Fibroblast of lung (primary cell): Measurements from ENCODE around the gene CCNF. TPM values are rescaled to one million over a fixed set of nuclear protein-coding genes. Genes with fewer than 3 reads are reported as not detected.

ENCODE experiments used
- DNase-seq, 2 donors: peaks; one replicate each; pipeline versions ENCODE4 v3.0.0 to v3.0.0-alpha.2; 2010; ENCODE audit warnings: low read depth in 2 of 2
- H2AFZ ChIP-seq: 2 replicates; pipeline ENCODE4 v1.5.1; 2012; ENCODE audit warnings: low read length, control low read depth, inconsistent platforms
- H3K27ac ChIP-seq: 2 replicates; pipeline ENCODE4 v1.5.1; 2011; ENCODE audit warnings: low read length, control low read depth; ENCODE audit not compliant: insufficient read depth
- H3K27me3 ChIP-seq: 2 replicates; pipeline ENCODE4 v1.5.1; 2011; ENCODE audit warnings: mild to moderate bottlenecking, low read length; ENCODE audit not compliant: control insufficient read depth, insufficient read depth
- H3K36me3 ChIP-seq: 2 replicates; pipeline ENCODE4 v1.5.1; 2011; ENCODE audit warnings: low read length; ENCODE audit not compliant: control insufficient read depth, insufficient read depth
- H3K4me1 ChIP-seq: 2 replicates; pipeline ENCODE4 v1.5.1; 2011; ENCODE audit warnings: low read length; ENCODE audit not compliant: control insufficient read depth, insufficient read depth; ENCODE audit errors: extremely low read depth
- H3K4me2 ChIP-seq: 2 replicates; pipeline ENCODE4 v1.5.1; 2011; ENCODE audit warnings: low read length, control low read depth; ENCODE audit not compliant: insufficient read depth; ENCODE audit errors: extremely low read depth
- H3K4me3 ChIP-seq, 4 experiments: fragments of 200-600 bp in 1 of 4; sonication (generic) in 1 of 4; replicated peaks in 1 of 4; 2 replicates each; pipeline ENCODE4 v1.5.1; 2011 to 2016; ENCODE audit warnings: low read length in 4 of 4, low read depth in 3 of 4, mild to moderate bottlenecking in 3 of 4, control low read depth in 2 of 4, inconsistent platforms in 1 of 4, mixed read lengths in 1 of 4; ENCODE audit not compliant: insufficient read depth in 1 of 4; ENCODE audit errors: control extremely low read depth in 1 of 4
- H3K79me2 ChIP-seq: 2 replicates; pipeline ENCODE4 v1.5.1; 2012; ENCODE audit warnings: mild to moderate bottlenecking, low read length, inconsistent platforms; ENCODE audit not compliant: control insufficient read depth, insufficient read depth
- H3K9ac ChIP-seq: 2 replicates; pipeline ENCODE4 v1.5.1; 2011; ENCODE audit warnings: mild to moderate bottlenecking, low read length, control low read depth; ENCODE audit not compliant: insufficient read depth
- H3K9me3 ChIP-seq: 2 replicates; pipeline ENCODE4 v1.5.1; 2012; ENCODE audit warnings: low read depth, low read length; ENCODE audit not compliant: control insufficient read depth, insufficient read depth
- H4K20me1 ChIP-seq: 2 replicates; pipeline ENCODE4 v1.5.1; 2011; ENCODE audit warnings: low read length; ENCODE audit not compliant: control insufficient read depth, insufficient read depth; ENCODE audit errors: extremely low read depth
- EZH2 ChIP-seq: IDR thresholded peaks from 2 replicates; pipeline ENCODE4 v1.5.1; 2012; ENCODE audit warnings: low read length, control low read depth, mild to moderate bottlenecking; ENCODE audit errors: missing control alignments
- polyA plus RNA-seq, 2 donors: library from polyadenylated mRNA; depleted of rRNA in 1 of 2; stranded (reverse) in 1 of 2; unstranded in 1 of 2; fragments of >200 nt; gene quantifications; 2 replicates each; pipeline ENCODE4 v1.2.1, GENCODE V29; 2011 to 2012; ENCODE audit warnings: missing spikeins in 1 of 2
- total RNA-seq: library from RNA; depleted of rRNA; stranded (reverse); fragments of >200 nt; gene quantifications from 2 replicates; pipeline ENCODE4 v1.2.1, GENCODE V29; 2014
- TF ChIP-seq, protein P1 (sequence below), 2 donors: IDR thresholded peaks in 1 of 2; conservative IDR thresholded peaks in 1 of 2; 1 replicate in 1 of 2; 2 replicates in 1 of 2; pipeline ENCODE4 v1.5.1; 2011 to 2012; ENCODE audit warnings: low read length in 2 of 2, control low read depth in 1 of 2, inconsistent platforms in 1 of 2, low read depth in 1 of 2, mild to moderate bottlenecking in 1 of 2

Gene CCNF
- total and polyA plus RNA-seq, 2 donors (not counting 1 experiment from before 2014, with no cell fraction given), result 3.8 to 7.3 TPM

DNA sequence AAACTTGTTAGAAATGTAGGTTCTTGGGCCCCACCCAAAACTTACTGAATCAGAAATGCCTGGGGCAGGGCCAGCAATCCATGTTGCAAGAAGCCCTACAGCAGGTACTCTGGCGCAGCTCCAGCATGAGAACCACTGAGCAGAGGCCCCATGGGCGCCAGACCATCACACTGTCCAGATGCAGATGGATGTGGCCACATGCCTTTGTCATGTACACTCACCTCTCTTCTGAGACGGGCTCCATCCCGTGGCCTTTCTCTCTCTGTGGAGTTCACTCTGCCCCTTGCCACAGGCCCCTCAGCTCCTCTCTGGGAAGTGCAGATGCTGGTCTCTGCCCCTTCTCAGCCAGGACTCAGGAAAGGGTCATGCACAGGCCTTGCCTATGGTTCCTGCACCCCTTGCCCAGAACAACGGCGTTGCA, 2.3 kb upstream of the CCNF start:
- Histone ChIP-seq H4K20me1 (no peaks in the 10 kb centered on the region), H2AFZ (no peak overlapping the region), H3K4me1 (peaks cover 7% of the 10 kb centered on the region), H3K27me3 (no peaks in the 10 kb centered on the region), H3K79me2 (peaks cover 22% of the 10 kb centered on the region), H3K4me3 (no peak overlapping the region), H3K9ac (no peak overlapping the region), H3K9me3 (no peaks in the 10 kb centered on the region), H3K4me2 (no peak overlapping the region), H3K27ac (no peak overlapping the region), H3K36me3 (no peaks in the 10 kb centered on the region)
- no peak for DNase-seq
- TF ChIP-seq, protein P1, sequence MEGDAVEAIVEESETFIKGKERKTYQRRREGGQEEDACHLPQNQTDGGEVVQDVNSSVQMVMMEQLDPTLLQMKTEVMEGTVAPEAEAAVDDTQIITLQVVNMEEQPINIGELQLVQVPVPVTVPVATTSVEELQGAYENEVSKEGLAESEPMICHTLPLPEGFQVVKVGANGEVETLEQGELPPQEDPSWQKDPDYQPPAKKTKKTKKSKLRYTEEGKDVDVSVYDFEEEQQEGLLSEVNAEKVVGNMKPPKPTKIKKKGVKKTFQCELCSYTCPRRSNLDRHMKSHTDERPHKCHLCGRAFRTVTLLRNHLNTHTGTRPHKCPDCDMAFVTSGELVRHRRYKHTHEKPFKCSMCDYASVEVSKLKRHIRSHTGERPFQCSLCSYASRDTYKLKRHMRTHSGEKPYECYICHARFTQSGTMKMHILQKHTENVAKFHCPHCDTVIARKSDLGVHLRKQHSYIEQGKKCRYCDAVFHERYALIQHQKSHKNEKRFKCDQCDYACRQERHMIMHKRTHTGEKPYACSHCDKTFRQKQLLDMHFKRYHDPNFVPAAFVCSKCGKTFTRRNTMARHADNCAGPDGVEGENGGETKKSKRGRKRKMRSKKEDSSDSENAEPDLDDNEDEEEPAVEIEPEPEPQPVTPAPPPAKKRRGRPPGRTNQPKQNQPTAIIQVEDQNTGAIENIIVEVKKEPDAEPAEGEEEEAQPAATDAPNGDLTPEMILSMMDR (conservative IDR thresholded peaks at IDR 0.05 in 1 of 2, IDR thresholded peaks at IDR 0.05 in 1 of 2; ENCODE audit: low read depth in 1 of 2, low read length in 2 of 2), result no peak

DNA sequence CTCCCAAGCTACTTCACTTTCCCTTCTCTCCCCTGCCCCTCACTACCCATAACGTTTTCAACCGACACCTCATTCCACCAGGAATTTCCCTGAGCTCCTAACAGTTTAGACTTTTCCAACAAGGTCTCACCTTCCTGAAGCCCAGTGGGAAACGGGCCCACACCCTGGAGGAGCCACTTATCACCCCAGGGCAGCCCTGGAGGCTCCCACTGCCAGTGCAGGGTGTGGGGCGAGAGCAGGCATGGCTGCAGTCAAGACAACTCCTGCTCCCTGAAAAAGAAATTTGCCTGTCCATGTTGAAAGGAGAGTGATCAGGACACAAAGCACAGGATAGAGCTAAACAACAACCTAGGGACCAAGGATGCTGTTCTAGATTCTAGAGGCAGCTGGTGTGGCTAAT, 1.7 kb upstream of the CCNF start:
- no peak overlapping the region for H2AFZ ChIP-seq
- H3K79me2 ChIP-seq, result peaks cover 25% of the 10 kb centered on the region
- no peak overlapping the region for H3K9ac ChIP-seq
- peaks cover 7% of the 10 kb centered on the region for H3K4me1 ChIP-seq
- H3K36me3 ChIP-seq, result peaks cover 3% of the 10 kb centered on the region
- H3K4me2 ChIP-seq, result no peak overlapping the region
- no peaks in the 10 kb centered on the region for H3K9me3 ChIP-seq
- no peaks in the 10 kb centered on the region for H3K27me3 ChIP-seq
- H3K4me3 ChIP-seq, result no peak overlapping the region
- TF ChIP-seq, protein P1 (conservative IDR thresholded peaks at IDR 0.05 in 1 of 2, IDR thresholded peaks at IDR 0.05 in 1 of 2; ENCODE audit: low read depth in 1 of 2, low read length in 2 of 2), result no peak
- no peak for TF ChIP-seq EZH2
- no peaks in the 10 kb centered on the region for H4K20me1 ChIP-seq
- H3K27ac ChIP-seq, result no peak overlapping the region
- DNase-seq, result no peak

DNA sequence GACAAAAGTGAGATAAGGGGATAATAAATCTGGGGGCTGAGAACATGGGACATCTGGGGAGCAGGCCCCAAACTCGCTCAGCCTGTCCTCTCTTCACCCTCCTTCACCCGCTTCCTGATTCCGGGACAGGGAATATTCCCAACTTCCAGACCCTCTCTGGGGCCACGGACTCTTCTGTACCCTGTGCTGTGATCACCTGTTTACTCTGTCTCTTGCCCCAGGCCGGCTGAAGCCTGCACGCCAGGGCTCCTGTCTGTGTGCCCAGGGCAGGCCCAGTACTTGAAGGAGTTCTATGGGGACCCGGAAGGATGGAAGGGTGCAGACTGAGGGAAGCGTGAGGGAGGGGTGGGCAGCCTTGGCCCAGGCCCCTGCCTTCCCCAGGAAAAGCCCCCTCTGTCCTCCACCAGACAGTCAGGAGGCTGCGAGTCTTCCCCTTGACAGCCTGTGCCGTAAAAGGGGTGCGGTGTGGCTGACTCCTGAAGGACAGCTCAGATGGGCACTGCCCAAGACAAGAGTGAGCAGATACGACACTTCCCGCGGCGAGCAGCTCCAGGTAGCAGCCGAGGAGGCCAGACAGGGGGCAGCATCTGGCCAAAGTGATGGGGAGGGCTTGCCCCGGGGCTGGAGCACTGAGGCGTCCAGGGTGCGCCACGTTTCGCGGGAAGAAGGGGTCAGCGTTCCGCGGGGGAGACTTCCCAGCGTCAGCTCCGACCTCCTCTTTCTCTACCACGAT, 1.0 kb upstream of the CCNF start:
- Histone ChIP-seq H3K9ac (peak overlapping the region; percentile 85), H3K9me3 (no peaks in the 10 kb centered on the region), H2AFZ (peak overlapping the region; percentile 86), H3K4me2 (peak overlapping the region; percentile 90), H3K36me3 (peaks cover 8% of the 10 kb centered on the region), H3K27ac (peak overlapping the region; percentile 90), H3K4me1 (peaks cover 7% of the 10 kb centered on the region), H3K27me3 (no peaks in the 10 kb centered on the region), H4K20me1 (no peaks in the 10 kb centered on the region), H3K79me2 (peaks cover 32% of the 10 kb centered on the region), H3K4me3 (peak overlapping the region; percentile 52 to 77 (median 68))
- TF ChIP-seq EZH2, result no peak
- TF ChIP-seq, protein P1 (conservative IDR thresholded peaks at IDR 0.05 in 1 of 2, IDR thresholded peaks at IDR 0.05 in 1 of 2; ENCODE audit: low read depth in 1 of 2, low read length in 2 of 2), result peak; percentile 11 to 29
- peak; percentile 9 to 26 for DNase-seq
